GM12875 (cell line): Measurements from ENCODE around the gene FCHSD1.

Source experiments
- H3K4me3 ChIP-seq: one replicate; pipeline ENCODE4 v1.5.1; 2011; ENCODE audit warnings: low read depth, low read length, control low read depth
- TF ChIP-seq, protein P1 (sequence below): IDR thresholded peaks from 2 replicates; pipeline ENCODE4 v1.5.1; 2011; ENCODE audit warnings: low read depth, mild to moderate bottlenecking, control low read depth, inconsistent platforms, low read length, moderate library complexity, borderline replicate concordance; ENCODE audit not compliant: insufficient read depth

The FCHSD1 gene

DNA sequence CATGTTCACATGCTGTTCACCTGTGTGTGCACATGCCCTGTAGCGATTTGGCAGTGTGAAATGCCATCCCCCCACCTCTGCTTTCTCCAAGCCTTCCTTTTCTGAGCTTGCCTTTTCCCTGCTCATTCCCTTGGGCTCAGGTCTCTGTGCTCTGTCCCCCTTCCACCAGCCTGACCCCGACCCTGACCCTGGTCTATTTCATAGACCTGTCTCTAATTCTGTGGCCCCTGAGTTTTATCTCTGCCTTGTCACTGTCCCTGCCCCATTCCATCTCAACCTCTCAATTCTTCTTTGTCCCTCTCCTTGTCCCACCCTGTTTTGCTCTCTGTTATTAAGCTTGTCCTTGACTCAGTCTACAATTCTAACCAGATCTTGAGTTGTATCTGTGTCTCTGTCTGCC, 30.1 kb upstream of the FCHSD1 start:
- no peak overlapping the region for H3K4me3 ChIP-seq
- TF ChIP-seq, protein P1, sequence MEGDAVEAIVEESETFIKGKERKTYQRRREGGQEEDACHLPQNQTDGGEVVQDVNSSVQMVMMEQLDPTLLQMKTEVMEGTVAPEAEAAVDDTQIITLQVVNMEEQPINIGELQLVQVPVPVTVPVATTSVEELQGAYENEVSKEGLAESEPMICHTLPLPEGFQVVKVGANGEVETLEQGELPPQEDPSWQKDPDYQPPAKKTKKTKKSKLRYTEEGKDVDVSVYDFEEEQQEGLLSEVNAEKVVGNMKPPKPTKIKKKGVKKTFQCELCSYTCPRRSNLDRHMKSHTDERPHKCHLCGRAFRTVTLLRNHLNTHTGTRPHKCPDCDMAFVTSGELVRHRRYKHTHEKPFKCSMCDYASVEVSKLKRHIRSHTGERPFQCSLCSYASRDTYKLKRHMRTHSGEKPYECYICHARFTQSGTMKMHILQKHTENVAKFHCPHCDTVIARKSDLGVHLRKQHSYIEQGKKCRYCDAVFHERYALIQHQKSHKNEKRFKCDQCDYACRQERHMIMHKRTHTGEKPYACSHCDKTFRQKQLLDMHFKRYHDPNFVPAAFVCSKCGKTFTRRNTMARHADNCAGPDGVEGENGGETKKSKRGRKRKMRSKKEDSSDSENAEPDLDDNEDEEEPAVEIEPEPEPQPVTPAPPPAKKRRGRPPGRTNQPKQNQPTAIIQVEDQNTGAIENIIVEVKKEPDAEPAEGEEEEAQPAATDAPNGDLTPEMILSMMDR, result no peak

DNA sequence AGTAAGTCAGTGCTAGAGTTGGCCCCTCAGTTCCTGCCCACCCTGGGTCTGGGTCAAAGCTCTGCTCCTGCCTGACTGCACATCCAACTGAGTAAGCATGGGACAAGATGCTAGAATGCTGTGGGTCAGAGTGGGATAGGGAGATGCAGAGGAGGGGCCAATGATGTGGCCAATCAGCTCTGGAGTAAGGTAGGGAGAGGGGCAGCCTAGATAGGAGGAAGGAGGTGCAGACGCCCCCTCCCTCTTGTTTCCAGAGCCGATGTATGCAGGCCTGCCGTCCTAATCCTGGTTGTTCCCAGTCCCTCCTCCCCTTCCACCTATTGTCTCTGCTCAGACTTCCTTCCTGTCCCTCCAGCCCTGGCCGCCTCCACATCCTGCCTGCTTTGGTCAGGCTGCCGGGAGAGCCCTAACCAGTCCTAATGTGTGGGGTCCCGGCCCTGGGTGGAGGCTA, 29.6 kb upstream of the FCHSD1 start:
- TF ChIP-seq, protein P1, result no peak
- no peak overlapping the region for H3K4me3 ChIP-seq

DNA sequence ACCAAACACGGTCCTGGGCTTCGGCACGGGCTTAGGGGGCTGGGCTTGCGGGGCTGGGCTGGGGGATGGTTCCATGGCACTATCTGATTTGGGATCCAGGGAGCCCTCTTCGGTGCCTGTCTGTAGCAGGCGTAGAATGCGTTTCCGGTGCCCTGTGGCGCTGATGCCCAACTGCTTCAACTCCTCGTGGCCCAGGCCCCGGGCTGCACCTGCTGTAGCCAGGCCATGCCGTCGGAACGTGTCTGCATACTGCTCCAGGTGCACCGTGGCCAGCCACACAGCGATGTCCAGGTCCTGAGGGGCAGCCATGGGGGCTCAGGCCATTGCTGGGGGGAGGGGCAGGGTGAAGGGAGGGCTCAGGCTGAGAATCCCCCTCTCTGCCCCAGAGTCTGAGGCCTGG, 29.0 kb upstream of the FCHSD1 start:
- no peak overlapping the region for H3K4me3 ChIP-seq
- TF ChIP-seq, protein P1, result no peak

DNA sequence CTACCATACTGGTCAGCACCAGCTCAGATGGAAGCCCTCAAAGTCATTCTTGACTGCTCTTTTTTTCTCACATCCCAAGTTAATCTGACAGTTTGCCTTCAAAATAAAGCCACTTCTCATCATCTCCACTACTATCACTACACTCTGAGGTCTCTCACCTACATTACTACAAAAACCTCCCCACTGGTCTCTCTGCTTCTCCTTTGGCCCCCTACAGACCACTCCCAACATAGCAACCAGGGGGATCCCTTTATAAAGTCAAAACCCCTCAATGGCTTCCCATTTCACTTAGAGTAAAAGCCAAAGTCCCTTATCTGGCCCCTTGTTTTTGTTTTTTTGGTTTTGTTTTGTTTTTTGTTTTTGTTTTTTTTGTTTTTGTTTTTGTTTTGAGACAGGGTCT, 26.2 kb upstream of the FCHSD1 start:
- TF ChIP-seq, protein P1, result no peak; the same call in 1 of the 2 replicates
- H3K4me3 ChIP-seq, result no peak overlapping the region

DNA sequence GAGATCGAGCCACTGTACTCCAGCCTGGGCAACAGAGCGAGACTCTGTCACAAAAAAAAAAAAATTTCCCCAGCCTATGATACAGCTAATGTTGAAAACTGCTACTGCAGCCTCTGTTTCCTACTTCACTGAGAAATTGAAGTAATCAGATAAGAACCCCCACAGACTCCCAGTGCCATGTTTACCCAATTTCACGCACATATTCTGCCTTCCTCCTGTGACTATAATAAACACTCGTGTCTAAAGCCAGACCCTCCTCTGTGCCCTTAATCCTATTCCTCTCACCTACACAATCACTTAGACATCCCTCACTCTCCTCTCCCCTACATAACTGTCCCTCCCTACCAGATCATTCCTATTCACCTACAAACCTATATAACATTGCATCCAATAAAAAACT, 24.5 kb upstream of the FCHSD1 start:
- TF ChIP-seq, protein P1, result no peak
- H3K4me3 ChIP-seq, result no peak overlapping the region

DNA sequence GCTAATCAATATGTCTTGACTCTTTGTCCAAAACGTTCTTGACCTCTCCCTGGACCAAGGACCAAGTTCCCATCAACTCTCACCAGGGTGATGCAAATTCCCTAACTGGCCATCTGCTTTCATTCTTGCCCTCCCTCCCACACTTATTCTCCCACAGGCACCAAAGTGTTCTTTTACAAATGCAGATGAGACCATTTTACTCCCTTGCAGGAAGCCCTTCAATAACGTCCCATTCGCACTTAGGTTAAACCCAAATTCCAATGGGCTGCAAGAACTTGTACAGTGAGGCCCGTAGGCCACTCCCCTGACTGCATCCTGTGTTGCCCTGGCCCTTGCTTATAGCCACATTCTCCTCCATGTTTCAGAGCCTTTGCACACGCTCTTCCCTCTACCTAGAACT, 23.5 kb upstream of the FCHSD1 start:
- TF ChIP-seq, protein P1, result no peak
- H3K4me3 ChIP-seq, result no peak overlapping the region

DNA sequence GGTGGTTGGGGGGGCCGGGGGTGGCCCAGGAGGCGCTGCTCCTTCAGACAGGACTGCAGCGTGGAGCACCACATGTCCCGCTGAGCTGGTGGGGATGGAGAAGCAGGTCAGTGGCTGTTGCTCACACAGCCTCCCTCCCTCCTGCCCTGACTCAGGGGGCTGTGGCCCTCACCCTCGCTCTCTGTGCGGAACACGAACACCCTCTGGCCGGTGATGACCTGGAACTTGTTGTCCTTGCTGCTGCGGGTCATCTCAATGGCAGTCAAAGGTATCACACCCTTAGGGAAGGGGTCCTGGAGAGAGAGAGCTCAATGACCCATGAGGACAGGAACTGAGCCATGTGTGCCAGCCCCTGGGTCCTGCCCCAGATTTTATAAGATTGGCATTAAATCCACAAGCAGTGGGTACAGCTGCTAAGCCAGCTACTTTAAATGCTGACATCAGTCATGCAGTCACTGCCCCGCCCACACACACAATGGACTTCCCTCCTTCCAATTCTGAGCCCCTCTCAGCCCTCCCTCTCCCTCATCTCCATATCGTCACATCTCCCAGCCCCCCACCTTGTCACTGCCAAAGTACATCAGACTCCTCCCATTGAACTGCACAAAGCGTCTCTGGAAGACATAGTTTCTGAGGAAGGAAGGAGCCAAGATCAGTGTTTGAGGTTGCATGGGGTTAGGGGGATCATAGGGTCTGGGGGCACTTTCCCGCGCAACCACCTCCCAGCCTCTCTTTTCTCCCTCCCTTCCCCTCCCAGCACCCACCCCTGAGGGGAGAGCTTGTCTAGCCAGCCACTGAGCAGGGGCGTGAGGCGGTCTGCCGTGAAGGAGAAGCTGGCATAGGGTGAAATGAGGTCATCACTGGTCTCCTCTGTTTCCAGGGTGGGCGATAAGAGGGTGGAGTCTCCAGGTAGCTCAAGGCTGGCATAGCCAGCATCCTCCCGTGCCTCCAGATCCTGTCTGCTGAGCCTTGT, 21.9 kb upstream of the FCHSD1 start:
- TF ChIP-seq, protein P1, result no peak
- H3K4me3 ChIP-seq, result no peak overlapping the region
